HEK293 (cell line): ENCODE results near the gene PLEKHB1.

Experiments
- ZNF155 ChIP-seq: fragments of 450-650 bp; formaldehyde crosslinking; IDR thresholded peaks from 2 replicates; pipeline ENCODE4 v1.5.1; 2016; ENCODE audit warnings: missing biosample characterization, missing genetic modification characterization
- ZNF184 ChIP-seq: fragments of 450-650 bp; IDR thresholded peaks from 2 replicates; pipeline ENCODE4 v1.5.1; 2018; ENCODE audit warnings: missing biosample characterization, mild to moderate bottlenecking, missing genetic modification characterization
- ZNF548 ChIP-seq: fragments of 450-650 bp; formaldehyde crosslinking; IDR thresholded peaks from 2 replicates; pipeline ENCODE4 v1.5.1; 2016; ENCODE audit warnings: missing biosample characterization, missing genetic modification characterization
- ZNF658 ChIP-seq: fragments of 450-650 bp; formaldehyde crosslinking; IDR thresholded peaks from 2 replicates; pipeline ENCODE4; 2016; ENCODE audit warnings: missing biosample characterization, missing genetic modification characterization
- ZNF707 ChIP-seq: fragments of 450-650 bp; formaldehyde crosslinking; IDR thresholded peaks from 2 replicates; pipeline ENCODE4 v1.5.1; 2016; ENCODE audit warnings: missing biosample characterization, missing genetic modification characterization
- TF ChIP-seq, protein P1 (sequence below): fragments of 450-650 bp; formaldehyde crosslinking; IDR thresholded peaks from 2 replicates; pipeline ENCODE4 v1.5.1; 2017; ENCODE audit warnings: missing biosample characterization, mild to moderate bottlenecking, missing genetic modification characterization, moderate library complexity
- TF ChIP-seq, protein P2 (sequence below): fragments of 450-650 bp; formaldehyde crosslinking; IDR thresholded peaks from 2 replicates; pipeline ENCODE4 v1.5.1; 2016; ENCODE audit warnings: missing biosample characterization, missing genetic modification characterization
- TF ChIP-seq, protein P3 (sequence below): fragments of 450-650 bp; formaldehyde crosslinking; IDR thresholded peaks from 2 replicates; pipeline ENCODE4 v1.5.1; 2016; ENCODE audit warnings: missing biosample characterization, missing genetic modification characterization
- TF ChIP-seq, protein P4 (sequence below): fragments of 450-650 bp; formaldehyde crosslinking; optimal IDR thresholded peaks from 2 replicates; pipeline ENCODE3; 2016; ENCODE audit warnings: missing biosample characterization, mild to moderate bottlenecking, missing genetic modification characterization
- TF ChIP-seq, protein P5 (sequence below): fragments of 450-650 bp; formaldehyde crosslinking; IDR thresholded peaks from 2 replicates; pipeline ENCODE4 v1.5.1; 2016; ENCODE audit warnings: missing biosample characterization, missing genetic modification characterization

DNA sequence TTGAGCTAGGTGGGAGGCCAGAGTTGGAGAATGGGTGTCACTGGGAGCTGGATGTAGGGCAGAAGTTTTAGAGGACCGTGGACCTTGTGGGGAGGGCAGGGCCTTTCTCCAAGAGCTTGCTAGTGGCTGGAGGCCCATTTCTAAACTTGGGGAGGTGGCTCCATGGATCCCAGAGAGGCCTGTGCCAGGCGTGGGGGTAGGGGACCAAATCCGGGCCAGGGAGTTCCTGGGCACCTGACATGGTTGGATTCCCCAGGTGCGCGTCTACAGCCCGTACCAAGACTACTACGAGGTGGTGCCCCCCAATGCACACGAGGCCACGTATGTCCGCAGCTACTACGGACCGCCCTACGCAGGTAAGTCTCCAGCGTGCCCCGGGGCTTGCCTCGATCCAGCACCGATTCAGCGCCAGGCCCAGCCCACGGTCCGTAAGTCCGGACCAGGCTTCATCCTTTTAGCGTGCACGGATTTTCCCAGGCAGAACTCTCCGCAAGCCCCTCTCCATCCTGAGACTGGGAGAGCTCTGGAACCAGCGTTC lies 14.2 kb downstream of the PLEKHB1 start:
- TF ChIP-seq, protein P1, sequence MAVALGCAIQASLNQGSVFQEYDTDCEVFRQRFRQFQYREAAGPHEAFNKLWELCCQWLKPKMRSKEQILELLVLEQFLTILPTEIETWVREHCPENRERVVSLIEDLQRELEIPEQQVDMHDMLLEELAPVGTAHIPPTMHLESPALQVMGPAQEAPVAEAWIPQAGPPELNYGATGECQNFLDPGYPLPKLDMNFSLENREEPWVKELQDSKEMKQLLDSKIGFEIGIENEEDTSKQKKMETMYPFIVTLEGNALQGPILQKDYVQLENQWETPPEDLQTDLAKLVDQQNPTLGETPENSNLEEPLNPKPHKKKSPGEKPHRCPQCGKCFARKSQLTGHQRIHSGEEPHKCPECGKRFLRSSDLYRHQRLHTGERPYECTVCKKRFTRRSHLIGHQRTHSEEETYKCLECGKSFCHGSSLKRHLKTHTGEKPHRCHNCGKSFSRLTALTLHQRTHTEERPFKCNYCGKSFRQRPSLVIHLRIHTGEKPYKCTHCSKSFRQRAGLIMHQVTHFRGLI (tag by site-specific recombination), result no peak
- TF ChIP-seq, protein P2, sequence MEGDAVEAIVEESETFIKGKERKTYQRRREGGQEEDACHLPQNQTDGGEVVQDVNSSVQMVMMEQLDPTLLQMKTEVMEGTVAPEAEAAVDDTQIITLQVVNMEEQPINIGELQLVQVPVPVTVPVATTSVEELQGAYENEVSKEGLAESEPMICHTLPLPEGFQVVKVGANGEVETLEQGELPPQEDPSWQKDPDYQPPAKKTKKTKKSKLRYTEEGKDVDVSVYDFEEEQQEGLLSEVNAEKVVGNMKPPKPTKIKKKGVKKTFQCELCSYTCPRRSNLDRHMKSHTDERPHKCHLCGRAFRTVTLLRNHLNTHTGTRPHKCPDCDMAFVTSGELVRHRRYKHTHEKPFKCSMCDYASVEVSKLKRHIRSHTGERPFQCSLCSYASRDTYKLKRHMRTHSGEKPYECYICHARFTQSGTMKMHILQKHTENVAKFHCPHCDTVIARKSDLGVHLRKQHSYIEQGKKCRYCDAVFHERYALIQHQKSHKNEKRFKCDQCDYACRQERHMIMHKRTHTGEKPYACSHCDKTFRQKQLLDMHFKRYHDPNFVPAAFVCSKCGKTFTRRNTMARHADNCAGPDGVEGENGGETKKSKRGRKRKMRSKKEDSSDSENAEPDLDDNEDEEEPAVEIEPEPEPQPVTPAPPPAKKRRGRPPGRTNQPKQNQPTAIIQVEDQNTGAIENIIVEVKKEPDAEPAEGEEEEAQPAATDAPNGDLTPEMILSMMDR (tag by site-specific recombination), result no peak
- TF ChIP-seq, protein P3, sequence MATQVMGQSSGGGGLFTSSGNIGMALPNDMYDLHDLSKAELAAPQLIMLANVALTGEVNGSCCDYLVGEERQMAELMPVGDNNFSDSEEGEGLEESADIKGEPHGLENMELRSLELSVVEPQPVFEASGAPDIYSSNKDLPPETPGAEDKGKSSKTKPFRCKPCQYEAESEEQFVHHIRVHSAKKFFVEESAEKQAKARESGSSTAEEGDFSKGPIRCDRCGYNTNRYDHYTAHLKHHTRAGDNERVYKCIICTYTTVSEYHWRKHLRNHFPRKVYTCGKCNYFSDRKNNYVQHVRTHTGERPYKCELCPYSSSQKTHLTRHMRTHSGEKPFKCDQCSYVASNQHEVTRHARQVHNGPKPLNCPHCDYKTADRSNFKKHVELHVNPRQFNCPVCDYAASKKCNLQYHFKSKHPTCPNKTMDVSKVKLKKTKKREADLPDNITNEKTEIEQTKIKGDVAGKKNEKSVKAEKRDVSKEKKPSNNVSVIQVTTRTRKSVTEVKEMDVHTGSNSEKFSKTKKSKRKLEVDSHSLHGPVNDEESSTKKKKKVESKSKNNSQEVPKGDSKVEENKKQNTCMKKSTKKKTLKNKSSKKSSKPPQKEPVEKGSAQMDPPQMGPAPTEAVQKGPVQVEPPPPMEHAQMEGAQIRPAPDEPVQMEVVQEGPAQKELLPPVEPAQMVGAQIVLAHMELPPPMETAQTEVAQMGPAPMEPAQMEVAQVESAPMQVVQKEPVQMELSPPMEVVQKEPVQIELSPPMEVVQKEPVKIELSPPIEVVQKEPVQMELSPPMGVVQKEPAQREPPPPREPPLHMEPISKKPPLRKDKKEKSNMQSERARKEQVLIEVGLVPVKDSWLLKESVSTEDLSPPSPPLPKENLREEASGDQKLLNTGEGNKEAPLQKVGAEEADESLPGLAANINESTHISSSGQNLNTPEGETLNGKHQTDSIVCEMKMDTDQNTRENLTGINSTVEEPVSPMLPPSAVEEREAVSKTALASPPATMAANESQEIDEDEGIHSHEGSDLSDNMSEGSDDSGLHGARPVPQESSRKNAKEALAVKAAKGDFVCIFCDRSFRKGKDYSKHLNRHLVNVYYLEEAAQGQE (tag by site-specific recombination), result no peak
- TF ChIP-seq ZNF548, result no peak
- TF ChIP-seq, protein P4, sequence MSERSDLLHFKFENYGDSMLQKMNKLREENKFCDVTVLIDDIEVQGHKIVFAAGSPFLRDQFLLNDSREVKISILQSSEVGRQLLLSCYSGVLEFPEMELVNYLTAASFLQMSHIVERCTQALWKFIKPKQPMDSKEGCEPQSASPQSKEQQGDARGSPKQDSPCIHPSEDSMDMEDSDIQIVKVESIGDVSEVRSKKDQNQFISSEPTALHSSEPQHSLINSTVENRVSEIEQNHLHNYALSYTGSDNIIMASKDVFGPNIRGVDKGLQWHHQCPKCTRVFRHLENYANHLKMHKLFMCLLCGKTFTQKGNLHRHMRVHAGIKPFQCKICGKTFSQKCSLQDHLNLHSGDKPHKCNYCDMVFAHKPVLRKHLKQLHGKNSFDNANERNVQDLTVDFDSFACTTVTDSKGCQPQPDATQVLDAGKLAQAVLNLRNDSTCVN (tag by site-specific recombination), result no peak
- TF ChIP-seq, protein P5, sequence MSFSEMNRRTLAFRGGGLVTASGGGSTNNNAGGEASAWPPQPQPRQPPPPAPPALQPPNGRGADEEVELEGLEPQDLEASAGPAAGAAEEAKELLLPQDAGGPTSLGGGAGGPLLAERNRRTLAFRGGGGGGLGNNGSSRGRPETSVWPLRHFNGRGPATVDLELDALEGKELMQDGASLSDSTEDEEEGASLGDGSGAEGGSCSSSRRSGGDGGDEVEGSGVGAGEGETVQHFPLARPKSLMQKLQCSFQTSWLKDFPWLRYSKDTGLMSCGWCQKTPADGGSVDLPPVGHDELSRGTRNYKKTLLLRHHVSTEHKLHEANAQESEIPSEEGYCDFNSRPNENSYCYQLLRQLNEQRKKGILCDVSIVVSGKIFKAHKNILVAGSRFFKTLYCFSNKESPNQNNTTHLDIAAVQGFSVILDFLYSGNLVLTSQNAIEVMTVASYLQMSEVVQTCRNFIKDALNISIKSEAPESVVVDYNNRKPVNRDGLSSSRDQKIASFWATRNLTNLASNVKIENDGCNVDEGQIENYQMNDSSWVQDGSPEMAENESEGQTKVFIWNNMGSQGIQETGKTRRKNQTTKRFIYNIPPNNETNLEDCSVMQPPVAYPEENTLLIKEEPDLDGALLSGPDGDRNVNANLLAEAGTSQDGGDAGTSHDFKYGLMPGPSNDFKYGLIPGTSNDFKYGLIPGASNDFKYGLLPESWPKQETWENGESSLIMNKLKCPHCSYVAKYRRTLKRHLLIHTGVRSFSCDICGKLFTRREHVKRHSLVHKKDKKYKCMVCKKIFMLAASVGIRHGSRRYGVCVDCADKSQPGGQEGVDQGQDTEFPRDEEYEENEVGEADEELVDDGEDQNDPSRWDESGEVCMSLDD (tag by site-specific recombination), result no peak
- TF ChIP-seq ZNF155 (tag by site-specific recombination), result no peak
- TF ChIP-seq ZNF184 (tag by site-specific recombination), result no peak
- no peak for TF ChIP-seq ZNF658 (tag by site-specific recombination)
- TF ChIP-seq ZNF707, result no peak
